ENCODE results near the gene MYPOP.

Gene MYPOP

DNA sequence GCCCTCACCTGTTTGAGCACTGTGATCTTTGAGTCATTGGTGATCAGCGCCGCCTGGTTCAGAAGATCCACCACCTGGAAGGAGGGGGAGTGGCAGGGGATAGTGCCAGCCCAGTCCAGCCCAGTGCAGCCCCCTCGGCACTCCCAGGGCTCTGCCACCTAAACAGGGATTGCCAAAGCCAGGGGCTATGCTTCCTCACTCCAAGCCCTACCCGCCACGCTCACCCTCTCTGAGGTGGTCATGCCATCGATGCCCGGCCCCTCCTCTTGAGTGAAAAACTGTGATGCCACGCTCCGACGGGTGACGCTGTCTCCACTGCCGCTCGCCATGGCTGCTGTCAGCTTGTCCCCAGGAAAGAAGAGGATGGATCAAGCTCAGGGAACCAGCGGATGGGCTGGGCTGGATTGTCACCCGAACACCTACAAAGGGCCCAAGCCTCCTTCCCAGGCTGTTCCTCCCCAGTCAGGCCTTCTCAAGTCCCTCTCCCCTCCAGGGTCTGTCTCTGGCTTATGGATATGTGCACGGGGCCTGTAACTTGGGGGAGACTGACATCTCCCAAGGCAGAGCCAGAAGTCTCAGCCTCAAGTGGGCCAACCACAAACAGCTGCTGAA lies 48.1 kb downstream of the MYPOP start:
- H3K36me3 ChIP-seq (ENCODE audit: insufficient read depth, low read length), result peaks cover 40% of the 10 kb centered on the region
- H3K27me3 ChIP-seq (ENCODE audit: control insufficient read depth in 1 of 2, insufficient read depth in 2 of 2, low read length in 2 of 2), result no peaks in the 10 kb centered on the region
- no peak overlapping the region for H3K9ac ChIP-seq (ENCODE audit: low read length)

GRCh38 chr19:45852983-45853382 lies 49.4 kb downstream of the MYPOP start:
- Histone ChIP-seq H3K4me3 (ENCODE audit: low read depth in 1 of 2, low read length in 2 of 2) (no peak overlapping the region), H3K9me3 (ENCODE audit: low read length) (no peaks in the 10 kb centered on the region), H3K36me3 (ENCODE audit: insufficient read depth, low read length) (peaks cover 52% of the 10 kb centered on the region), H3K27me3 (ENCODE audit: control insufficient read depth in 1 of 2, insufficient read depth in 2 of 2, low read length in 2 of 2) (no peaks in the 10 kb centered on the region), H3K27ac (ENCODE audit: low read depth, low read length) (no peak overlapping the region), H3K4me1 (ENCODE audit: insufficient read depth, low read length) (no peaks in the 10 kb centered on the region), H3K9ac (ENCODE audit: low read length) (no peak overlapping the region)

More for the DNA sequence above, 48.1 kb downstream of the MYPOP start:
- H3K4me3 ChIP-seq (ENCODE audit: low read depth in 1 of 2, low read length in 2 of 2), result no peak overlapping the region
- no peak overlapping the region for H3K27ac ChIP-seq (ENCODE audit: low read depth, low read length)
- no peaks in the 10 kb centered on the region for H3K4me1 ChIP-seq (ENCODE audit: insufficient read depth, low read length)
- no peaks in the 10 kb centered on the region for H3K9me3 ChIP-seq (ENCODE audit: low read length)

GRCh38 chr19:45852145-45852750 lies 50.2 kb downstream of the MYPOP start:
- no peak overlapping the region for H3K27ac ChIP-seq (ENCODE audit: low read depth, low read length)
- no peak overlapping the region for H3K9ac ChIP-seq (ENCODE audit: low read length)
- no peaks in the 10 kb centered on the region for H3K4me1 ChIP-seq (ENCODE audit: insufficient read depth, low read length)
- H3K4me3 ChIP-seq (ENCODE audit: low read depth in 1 of 2, low read length in 2 of 2), result no peak overlapping the region
- peaks cover 59% of the 10 kb centered on the region for H3K36me3 ChIP-seq (ENCODE audit: insufficient read depth, low read length)
- no peaks in the 10 kb centered on the region for H3K27me3 ChIP-seq (ENCODE audit: control insufficient read depth in 1 of 2, insufficient read depth in 2 of 2, low read length in 2 of 2)
- H3K9me3 ChIP-seq (ENCODE audit: low read length), result no peaks in the 10 kb centered on the region

DNA sequence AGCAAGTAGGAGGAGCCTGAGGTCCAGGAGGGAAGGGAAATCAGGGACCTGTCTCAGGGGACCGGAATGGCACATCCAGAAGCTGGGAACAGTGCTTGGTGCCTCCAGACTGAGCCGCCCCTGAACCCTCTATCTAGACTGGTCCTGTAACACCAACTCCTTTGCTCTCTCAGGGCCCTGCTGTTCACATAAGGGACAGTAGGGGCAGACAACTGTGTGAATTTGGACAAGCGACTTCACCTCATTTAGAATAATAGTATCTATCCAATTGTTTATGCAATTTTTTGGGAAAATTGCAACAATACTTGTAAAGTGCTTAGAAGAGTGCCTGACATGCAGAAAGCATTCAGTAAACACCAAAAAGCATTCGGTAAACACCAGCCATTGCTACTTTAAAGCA lies 53.5 kb downstream of the MYPOP start:
- no peak overlapping the region for H3K4me3 ChIP-seq (ENCODE audit: low read depth in 1 of 2, low read length in 2 of 2)
- H3K27ac ChIP-seq (ENCODE audit: low read depth, low read length), result no peak overlapping the region
- H3K27me3 ChIP-seq (ENCODE audit: control insufficient read depth in 1 of 2, insufficient read depth in 2 of 2, low read length in 2 of 2), result no peaks in the 10 kb centered on the region
- no peaks in the 10 kb centered on the region for H3K9me3 ChIP-seq (ENCODE audit: low read length)
- no peak overlapping the region for H3K9ac ChIP-seq (ENCODE audit: low read length)
- H3K4me1 ChIP-seq (ENCODE audit: insufficient read depth, low read length), result no peaks in the 10 kb centered on the region
- H3K36me3 ChIP-seq (ENCODE audit: insufficient read depth, low read length), result peaks cover 75% of the 10 kb centered on the region

GRCh38 chr19:45847663-45848062 lies 54.8 kb downstream of the MYPOP start:
- H3K9ac ChIP-seq (ENCODE audit: low read length), result no peak overlapping the region
- no peaks in the 10 kb centered on the region for H3K4me1 ChIP-seq (ENCODE audit: insufficient read depth, low read length)
- no peaks in the 10 kb centered on the region for H3K9me3 ChIP-seq (ENCODE audit: low read length)
- H3K27me3 ChIP-seq (ENCODE audit: control insufficient read depth in 1 of 2, insufficient read depth in 2 of 2, low read length in 2 of 2), result no peaks in the 10 kb centered on the region
- no peak overlapping the region for H3K27ac ChIP-seq (ENCODE audit: low read depth, low read length)
- H3K36me3 ChIP-seq (ENCODE audit: insufficient read depth, low read length), result peaks cover 74% of the 10 kb centered on the region
- H3K4me3 ChIP-seq (ENCODE audit: low read depth in 1 of 2, low read length in 2 of 2), result no peak overlapping the region

- peaks cover 55% of the 10 kb centered on the region for H3K36me3 ChIP-seq (ENCODE audit: insufficient read depth, low read length)
These were observed 60.2 kb downstream of the MYPOP start for GRCh38 chr19:45842198-45842597.

More at GRCh38 chr19:45842198-45842597, 60.2 kb downstream of the MYPOP start:
- no peak overlapping the region for H3K4me3 ChIP-seq (ENCODE audit: low read depth in 1 of 2, low read length in 2 of 2)
- H3K4me1 ChIP-seq (ENCODE audit: insufficient read depth, low read length), result no peaks in the 10 kb centered on the region
- no peak overlapping the region for H3K9ac ChIP-seq (ENCODE audit: low read length)
- H3K9me3 ChIP-seq (ENCODE audit: low read length), result no peaks in the 10 kb centered on the region
- H3K27me3 ChIP-seq (ENCODE audit: control insufficient read depth in 1 of 2, insufficient read depth in 2 of 2, low read length in 2 of 2), result no peaks in the 10 kb centered on the region
- no peak overlapping the region for H3K27ac ChIP-seq (ENCODE audit: low read depth, low read length)

Data from muscle layer of colon (tissue), 2 donors.